C4-2B (cell line): ENCODE data around the gene TNPO3.

Source experiments
- ZFX ChIP-seq: fragments of 450-650 bp; IDR thresholded peaks from 2 replicates; pipeline ENCODE4 v1.6.1; 2017
- TF ChIP-seq, protein P1 (sequence below): fragments of 450-650 bp; conservative IDR thresholded peaks from 2 replicates; pipeline ENCODE4 v1.5.1; 2017; ENCODE audit warnings: mild to moderate bottlenecking

DNA sequence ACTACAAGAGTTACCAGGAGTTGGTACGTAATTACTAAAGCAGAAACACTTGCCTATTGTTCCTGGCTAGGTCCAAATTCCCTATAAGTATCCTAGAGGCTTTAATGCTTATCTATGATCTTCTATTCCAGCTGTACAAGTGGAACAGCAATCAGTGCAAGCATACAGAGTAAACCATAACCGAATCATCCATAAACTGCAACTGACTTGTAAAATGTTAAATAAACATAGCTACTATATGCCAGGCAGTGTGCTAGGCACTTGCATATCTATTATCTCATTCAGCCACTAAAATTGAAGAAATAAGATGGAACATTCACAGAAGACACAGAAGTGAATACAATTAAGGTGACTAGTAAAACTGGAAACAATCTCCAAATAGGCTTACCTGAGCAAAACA is 61.5 kb downstream of the TNPO3 start:
- TF ChIP-seq, protein P1, sequence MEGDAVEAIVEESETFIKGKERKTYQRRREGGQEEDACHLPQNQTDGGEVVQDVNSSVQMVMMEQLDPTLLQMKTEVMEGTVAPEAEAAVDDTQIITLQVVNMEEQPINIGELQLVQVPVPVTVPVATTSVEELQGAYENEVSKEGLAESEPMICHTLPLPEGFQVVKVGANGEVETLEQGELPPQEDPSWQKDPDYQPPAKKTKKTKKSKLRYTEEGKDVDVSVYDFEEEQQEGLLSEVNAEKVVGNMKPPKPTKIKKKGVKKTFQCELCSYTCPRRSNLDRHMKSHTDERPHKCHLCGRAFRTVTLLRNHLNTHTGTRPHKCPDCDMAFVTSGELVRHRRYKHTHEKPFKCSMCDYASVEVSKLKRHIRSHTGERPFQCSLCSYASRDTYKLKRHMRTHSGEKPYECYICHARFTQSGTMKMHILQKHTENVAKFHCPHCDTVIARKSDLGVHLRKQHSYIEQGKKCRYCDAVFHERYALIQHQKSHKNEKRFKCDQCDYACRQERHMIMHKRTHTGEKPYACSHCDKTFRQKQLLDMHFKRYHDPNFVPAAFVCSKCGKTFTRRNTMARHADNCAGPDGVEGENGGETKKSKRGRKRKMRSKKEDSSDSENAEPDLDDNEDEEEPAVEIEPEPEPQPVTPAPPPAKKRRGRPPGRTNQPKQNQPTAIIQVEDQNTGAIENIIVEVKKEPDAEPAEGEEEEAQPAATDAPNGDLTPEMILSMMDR: no peak
- TF ChIP-seq ZFX: no peak
